IMR-90 (cell line): Measurements from ENCODE around the gene EHF. TPM values are rescaled to one million over a fixed set of nuclear protein-coding genes. Genes with fewer than 3 reads are reported as not detected.

ENCODE experiments used
- ATAC-seq: fragments of 200-7000 bp; cut with Tn5 transposase; 2 replicates; pipeline ENCODE4 v1.9.1; 2020; ENCODE audit warnings: low read depth, mild to moderate bottlenecking, moderate library complexity
- BruUV-seq: library from RNA; stranded (reverse); fragments of 400-500 nt; replicated peaks from 2 replicates; lab custom pipeline; 2021; lab: Mats Ljungman, UMichigan
- CTCF ChIA-PET: fragments of 300-600 bp; formaldehyde crosslinking; extraction: SDS; loops from one replicate; lab custom pipeline; 2021; ENCODE audit warnings: antibody characterized with exemption; lab: Yijun Ruan, JAX
- POLR2A ChIA-PET: fragments of 300-600 bp; sonication (Branson Sonifier 250); formaldehyde crosslinking; loops from one replicate; lab custom pipeline; 2022; ENCODE audit warnings: antibody characterized with exemption; ENCODE audit not compliant: unreplicated experiment; lab: Charles Lee
- DNase-seq: peaks from one replicate; pipeline ENCODE4 v3.0.0; 2013
- H2AFZ ChIP-seq: replicated peaks from 2 replicates; pipeline ENCODE3; 2013; ENCODE audit warnings: low read length, mild to moderate bottlenecking; ENCODE audit not compliant: poor library complexity
- H2AK5ac ChIP-seq: 2 replicates; pipeline ENCODE4 v1.6.1; 2013; ENCODE audit warnings: low read depth, low read length, inconsistent platforms
- H2AK9ac ChIP-seq: replicated peaks from 2 replicates; pipeline ENCODE3; 2013; ENCODE audit warnings: mild to moderate bottlenecking, low read depth, low read length, moderate library complexity; ENCODE audit not compliant: poor library complexity
- H2BK120ac ChIP-seq: 2 replicates; pipeline ENCODE4 v1.6.1; 2013; ENCODE audit warnings: low read depth, low read length, inconsistent platforms
- H2BK15ac ChIP-seq: 3 replicates; pipeline ENCODE4 v1.6.1; 2013; ENCODE audit warnings: low read depth, low read length, inconsistent platforms
- H2BK20ac ChIP-seq: 2 replicates; pipeline ENCODE4 v1.6.1; 2013; ENCODE audit warnings: low read depth, mild to moderate bottlenecking, inconsistent platforms, low read length, moderate library complexity
- H2BK5ac ChIP-seq: 2 replicates; pipeline ENCODE4 v1.6.1; 2013; ENCODE audit warnings: mild to moderate bottlenecking, low read depth, low read length, inconsistent platforms; ENCODE audit not compliant: poor library complexity, severe bottlenecking
- H3K14ac ChIP-seq: replicated peaks from 2 replicates; pipeline ENCODE4 v1.6.1; 2013; ENCODE audit warnings: low read depth, low read length, inconsistent platforms
- H3K18ac ChIP-seq: 2 replicates; pipeline ENCODE4 v1.6.1; 2013; ENCODE audit warnings: low read depth, low read length, control low read depth
- H3K23ac ChIP-seq: 2 replicates; pipeline ENCODE4 v1.6.1; 2013; ENCODE audit warnings: low read depth, low read length, inconsistent platforms
- H3K27ac ChIP-seq: 2 replicates; pipeline ENCODE4 v1.5.1; 2013; ENCODE audit warnings: mild to moderate bottlenecking, control low read depth, low read length; ENCODE audit not compliant: insufficient read depth
- H3K27me3 ChIP-seq: 2 replicates; pipeline ENCODE4 v1.6.1; 2013; ENCODE audit warnings: low read length; ENCODE audit not compliant: control insufficient read depth, insufficient read depth
- H3K36me3 ChIP-seq: 2 replicates; pipeline ENCODE4 v1.6.1; 2013; ENCODE audit warnings: low read length, mixed read lengths; ENCODE audit not compliant: control insufficient read depth, insufficient read depth
- H3K4ac ChIP-seq: 2 replicates; pipeline ENCODE4 v1.6.1; 2013; ENCODE audit warnings: low read depth, low read length, inconsistent platforms
- H3K4me1 ChIP-seq: 2 replicates; pipeline ENCODE4 v1.6.1; 2013; ENCODE audit warnings: low read length, mixed read lengths; ENCODE audit not compliant: control insufficient read depth, insufficient read depth
- H3K4me2 ChIP-seq: 2 replicates; pipeline ENCODE4 v1.6.1; 2013; ENCODE audit warnings: low read depth, mild to moderate bottlenecking, control low read depth, low read length, moderate library complexity
- H3K4me3 ChIP-seq: 2 replicates; pipeline ENCODE4 v1.5.1; 2013; ENCODE audit warnings: low read depth, mild to moderate bottlenecking, control low read depth, low read length, moderate library complexity; ENCODE audit not compliant: insufficient read depth
- H3K56ac ChIP-seq: 2 replicates; pipeline ENCODE4 v1.6.1; 2013; ENCODE audit warnings: low read length, inconsistent platforms; ENCODE audit not compliant: insufficient read depth; ENCODE audit errors: extremely low read depth
- H3K79me1 ChIP-seq, 2 experiments: 2 replicates each; pipeline ENCODE4 v1.6.1; 2013; ENCODE audit warnings: low read length in 2 of 2, inconsistent platforms in 1 of 2, low read depth in 1 of 2
- H3K9ac ChIP-seq: 2 replicates; pipeline ENCODE4 v1.6.1; 2013; ENCODE audit warnings: low read depth, low read length, control low read depth
- H3K9me1 ChIP-seq: 2 replicates; pipeline ENCODE4 v1.6.1; 2013; ENCODE audit warnings: low read length, inconsistent platforms; ENCODE audit not compliant: insufficient read depth
- H3K9me3 ChIP-seq: 2 replicates; pipeline ENCODE4 v1.6.1; 2013; ENCODE audit warnings: low read length; ENCODE audit not compliant: control insufficient read depth, insufficient read depth
- H4K20me1 ChIP-seq: 2 replicates; pipeline ENCODE4 v1.6.1; 2013; ENCODE audit warnings: low read length, inconsistent platforms; ENCODE audit not compliant: insufficient read depth
- H4K5ac ChIP-seq: 2 replicates; pipeline ENCODE4 v1.6.1; 2013; ENCODE audit warnings: mild to moderate bottlenecking, low read depth, low read length, control low read depth
- H4K8ac ChIP-seq, 2 experiments: 2 replicates each; pipeline ENCODE4 v1.6.1; 2013; ENCODE audit warnings: low read depth in 2 of 2, low read length in 2 of 2, control low read depth in 1 of 2, inconsistent platforms in 1 of 2
- H4K91ac ChIP-seq: 2 replicates; pipeline ENCODE4 v1.6.1; 2013; ENCODE audit warnings: low read depth, low read length, inconsistent platforms; ENCODE audit not compliant: insufficient read depth
- BHLHE40 ChIP-seq: fragments of 150-350 bp; IDR thresholded peaks from 2 replicates; pipeline ENCODE4 v1.6.1; 2016; ENCODE audit warnings: mild to moderate bottlenecking, low read depth, low read length
- CEBPB ChIP-seq: IDR thresholded peaks from 2 replicates; pipeline ENCODE4 v1.6.1; 2012; ENCODE audit warnings: low read depth, low read length, improper control_type of control experiment
- CHD1 ChIP-seq: IDR thresholded peaks from 2 replicates; pipeline ENCODE4 v1.6.1; 2012; ENCODE audit warnings: low read depth, low read length, improper control_type of control experiment
- FOS ChIP-seq: fragments of 150-350 bp; IDR thresholded peaks from 2 replicates; pipeline ENCODE4 v1.6.1; 2016; ENCODE audit warnings: low read depth, low read length
- MAFK ChIP-seq: IDR thresholded peaks from 2 replicates; pipeline ENCODE4 v1.6.1; 2012; ENCODE audit warnings: low read depth, low read length, improper control_type of control experiment
- MAZ ChIP-seq: IDR thresholded peaks from 2 replicates; pipeline ENCODE4 v1.6.1; 2012; ENCODE audit warnings: low read depth, mild to moderate bottlenecking, low read length, improper control_type of control experiment, moderate library complexity, borderline replicate concordance
- MXI1 ChIP-seq: IDR thresholded peaks from 2 replicates; pipeline ENCODE4 v1.6.1; 2012; ENCODE audit warnings: low read depth, mild to moderate bottlenecking, low read length, moderate library complexity, borderline replicate concordance
- NFE2L2 ChIP-seq: fragments of 150-350 bp; IDR thresholded peaks from 2 replicates; pipeline ENCODE4 v1.6.1; 2016; ENCODE audit warnings: low read depth, mild to moderate bottlenecking, low read length
- POLR2A ChIP-seq: IDR thresholded peaks from 2 replicates; pipeline ENCODE4 v1.6.1; 2012; ENCODE audit warnings: mild to moderate bottlenecking, low read depth, low read length
- RAD21 ChIP-seq: IDR thresholded peaks from 2 replicates; pipeline ENCODE4 v1.6.1; 2012; ENCODE audit warnings: low read length, improper control_type of control experiment
- RCOR1 ChIP-seq: IDR thresholded peaks from 2 replicates; pipeline ENCODE4 v1.6.1; 2012; ENCODE audit warnings: mild to moderate bottlenecking, low read length, improper control_type of control experiment; ENCODE audit not compliant: insufficient replicate concordance
- RFX5 ChIP-seq: IDR thresholded peaks from 2 replicates; pipeline ENCODE4 v1.8.0; 2012; ENCODE audit warnings: low read depth, mild to moderate bottlenecking, low read length, moderate library complexity
- SMC3 ChIP-seq: fragments of 150-350 bp; IDR thresholded peaks from 2 replicates; pipeline ENCODE4 v1.6.1; 2016; ENCODE audit warnings: low read depth, mild to moderate bottlenecking, antibody characterized with exemption, low read length, moderate library complexity
- whole genome bisulfite sequencing, 2 experiments: methylation state at CpG; one replicate each; pipeline versions ENCODE4 v1.1.5 to v1.1.7; 2013; ENCODE audit warnings: missing lambda C conversion rate in 2 of 2; ENCODE audit not compliant: insufficient read length in 1 of 2; ENCODE audit errors: extremely low coverage in 2 of 2; 5-methylcytosine and 5-hydroxymethylcytosine counted together
- dilution Hi-C: fragments of 300-500 bp; cut with HindIII; formaldehyde crosslinking; loops from one replicate; pipeline ENCODE4 v1.14.3; 2018; ENCODE audit warnings: low sequenced_read_pairs; ENCODE audit not compliant: unreplicated experiment
- in situ Hi-C: fragments of 300-500 bp; cut with MboI; formaldehyde crosslinking; loops from 3 replicates; pipeline ENCODE4 v1.14.3; 2019; ENCODE audit warnings: low sequenced_read_pairs, inconsistent platforms, mixed read lengths
- intact Hi-C: fragments of 100-400 bp; cut with micrococcal nuclease; formaldehyde crosslinking; loops from 2 replicates; pipeline ENCODE4 v1.10.0; 2022
- polyA plus RNA-seq, 3 experiments: library from polyadenylated mRNA; depleted of rRNA; stranded (reverse); fragments of >200 nt; gene quantifications; 2 replicates each; pipeline ENCODE4 v1.2.3, GENCODE V29; 2012; ENCODE audit warnings: low replicate concordance in 1 of 3
- total RNA-seq: library from RNA; depleted of rRNA; stranded (reverse); fragments of >200 nt; gene quantifications from 2 replicates; pipeline ENCODE4 v1.2.3, GENCODE V29; 2012
- TF ChIP-seq, protein P1 (sequence below): fragments of 150-350 bp; IDR thresholded peaks from 2 replicates; pipeline ENCODE4 v1.6.1; 2016; ENCODE audit warnings: low read depth, mild to moderate bottlenecking, low read length, moderate library complexity, borderline replicate concordance
- TF ChIP-seq, protein P2 (sequence below): fragments of 150-350 bp; IDR thresholded peaks from 2 replicates; pipeline ENCODE4 v1.6.1; 2017; ENCODE audit warnings: mild to moderate bottlenecking, antibody characterized with exemption, low read length, low read depth
- TF ChIP-seq, protein P3 (sequence below): conservative IDR thresholded peaks from 2 replicates; pipeline ENCODE4 v1.5.1; 2012; ENCODE audit warnings: mild to moderate bottlenecking, low read depth, low read length, improper control_type of control experiment

Gene EHF
- total and polyA plus RNA-seq, 2 of the 4 experiments (the other 2 are of a cell fraction), result under 0.01 TPM; not detected in 1

DNA sequence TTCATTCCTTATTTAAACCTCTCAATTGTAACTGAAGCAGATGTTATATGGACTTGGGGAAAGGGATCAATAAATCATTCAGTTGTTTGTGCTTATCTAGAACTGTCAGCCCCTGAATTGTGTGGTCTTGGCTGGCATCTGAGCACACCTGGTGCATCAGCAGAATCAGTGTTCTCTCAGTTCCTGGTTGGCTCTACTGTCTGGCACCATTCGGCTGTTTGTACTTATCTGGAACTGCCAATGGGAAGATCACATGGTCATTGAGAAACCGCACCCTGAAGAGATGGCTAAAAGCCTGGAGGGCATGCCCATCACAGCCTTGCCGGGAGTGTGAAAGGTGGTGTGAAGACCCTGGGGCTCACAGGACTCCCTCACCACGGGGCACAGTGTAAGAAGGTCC lies 37.1 kb upstream of the EHF start:
- no peak overlapping the region for H4K8ac ChIP-seq
- no peaks in the 10 kb centered on the region for H3K9me1 ChIP-seq
- TF ChIP-seq POLR2A (no peak), MAFK (no peak), FOS (no peak), SMC3 (no peak), RAD21 (no peak), MAZ (no peak), RFX5 (no peak), NFE2L2 (no peak), RCOR1 (no peak), BHLHE40 (no peak), CEBPB (no peak), MXI1 (no peak), CHD1 (no peak)
- TF ChIP-seq, protein P1, sequence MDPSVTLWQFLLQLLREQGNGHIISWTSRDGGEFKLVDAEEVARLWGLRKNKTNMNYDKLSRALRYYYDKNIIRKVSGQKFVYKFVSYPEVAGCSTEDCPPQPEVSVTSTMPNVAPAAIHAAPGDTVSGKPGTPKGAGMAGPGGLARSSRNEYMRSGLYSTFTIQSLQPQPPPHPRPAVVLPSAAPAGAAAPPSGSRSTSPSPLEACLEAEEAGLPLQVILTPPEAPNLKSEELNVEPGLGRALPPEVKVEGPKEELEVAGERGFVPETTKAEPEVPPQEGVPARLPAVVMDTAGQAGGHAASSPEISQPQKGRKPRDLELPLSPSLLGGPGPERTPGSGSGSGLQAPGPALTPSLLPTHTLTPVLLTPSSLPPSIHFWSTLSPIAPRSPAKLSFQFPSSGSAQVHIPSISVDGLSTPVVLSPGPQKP, result no peak
- TF ChIP-seq, protein P2, sequence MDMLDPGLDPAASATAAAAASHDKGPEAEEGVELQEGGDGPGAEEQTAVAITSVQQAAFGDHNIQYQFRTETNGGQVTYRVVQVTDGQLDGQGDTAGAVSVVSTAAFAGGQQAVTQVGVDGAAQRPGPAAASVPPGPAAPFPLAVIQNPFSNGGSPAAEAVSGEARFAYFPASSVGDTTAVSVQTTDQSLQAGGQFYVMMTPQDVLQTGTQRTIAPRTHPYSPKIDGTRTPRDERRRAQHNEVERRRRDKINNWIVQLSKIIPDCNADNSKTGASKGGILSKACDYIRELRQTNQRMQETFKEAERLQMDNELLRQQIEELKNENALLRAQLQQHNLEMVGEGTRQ, result no peak
- TF ChIP-seq, protein P3, sequence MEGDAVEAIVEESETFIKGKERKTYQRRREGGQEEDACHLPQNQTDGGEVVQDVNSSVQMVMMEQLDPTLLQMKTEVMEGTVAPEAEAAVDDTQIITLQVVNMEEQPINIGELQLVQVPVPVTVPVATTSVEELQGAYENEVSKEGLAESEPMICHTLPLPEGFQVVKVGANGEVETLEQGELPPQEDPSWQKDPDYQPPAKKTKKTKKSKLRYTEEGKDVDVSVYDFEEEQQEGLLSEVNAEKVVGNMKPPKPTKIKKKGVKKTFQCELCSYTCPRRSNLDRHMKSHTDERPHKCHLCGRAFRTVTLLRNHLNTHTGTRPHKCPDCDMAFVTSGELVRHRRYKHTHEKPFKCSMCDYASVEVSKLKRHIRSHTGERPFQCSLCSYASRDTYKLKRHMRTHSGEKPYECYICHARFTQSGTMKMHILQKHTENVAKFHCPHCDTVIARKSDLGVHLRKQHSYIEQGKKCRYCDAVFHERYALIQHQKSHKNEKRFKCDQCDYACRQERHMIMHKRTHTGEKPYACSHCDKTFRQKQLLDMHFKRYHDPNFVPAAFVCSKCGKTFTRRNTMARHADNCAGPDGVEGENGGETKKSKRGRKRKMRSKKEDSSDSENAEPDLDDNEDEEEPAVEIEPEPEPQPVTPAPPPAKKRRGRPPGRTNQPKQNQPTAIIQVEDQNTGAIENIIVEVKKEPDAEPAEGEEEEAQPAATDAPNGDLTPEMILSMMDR, result no peak
- H4K5ac ChIP-seq, result no peak overlapping the region
- dilution Hi-C loops, result no loop called here
- in situ Hi-C loops, result loop anchor here (25.0 kb wide), 1 partner anchor 578 kb away; no protein-coding TSS in a partner anchor
- 50% methylated on average over 2 of the region's 4 CpGs; no CpG with 5 or more reads in 1 of the 2 experiments for WGBS, 2 experiments
- H2AK9ac ChIP-seq, result no peak overlapping the region
- H4K20me1 ChIP-seq, result no peaks in the 10 kb centered on the region
- H3K9ac ChIP-seq, result no peak overlapping the region
- no peak overlapping the region for H3K18ac ChIP-seq
- H3K27me3 ChIP-seq, result peaks cover 22% of the 10 kb centered on the region
- H2AK5ac ChIP-seq, result no peak overlapping the region
- no peak overlapping the region for H3K27ac ChIP-seq
- no peak overlapping the region for H2BK120ac ChIP-seq
- H2BK5ac ChIP-seq, result no peak overlapping the region
- no peak overlapping the region for H2BK20ac ChIP-seq
- no peak overlapping the region for H3K56ac ChIP-seq
- no peak for ATAC-seq
- no peaks in the 10 kb centered on the region for H3K36me3 ChIP-seq
- no peak overlapping the region for H2BK15ac ChIP-seq
- intact Hi-C loops, result loop anchor here (10.0 kb wide), 2 partner anchors 411 to 561 kb away; no protein-coding TSS in a partner anchor
- H3K79me1 ChIP-seq, result no peaks in the 10 kb centered on the region
- no peak overlapping the region for H2AFZ ChIP-seq
- DNase-seq, result no peak
- ChIA-PET POLR2A (no interaction called here), CTCF (no interaction called here)
- H3K4ac ChIP-seq, result no peak overlapping the region
- H3K9me3 ChIP-seq, result no peaks in the 10 kb centered on the region
- H3K4me2 ChIP-seq, result no peak overlapping the region
- H4K91ac ChIP-seq, result no peak overlapping the region
- no TSS peak for BruUV-seq
- H3K4me3 ChIP-seq, result no peak overlapping the region
- no peak overlapping the region for H3K14ac ChIP-seq
- H3K23ac ChIP-seq, result no peak overlapping the region
- peaks cover 4% of the 10 kb centered on the region for H3K4me1 ChIP-seq
